HepG2 (cell line): ENCODE data around the gene MTFR1L. TPM values are rescaled to one million over a fixed set of nuclear protein-coding genes. Genes with fewer than 3 reads are reported as not detected.

ENCODE experiments used
- ATAC-seq: fragments of 200-7000 bp; cut with Tn5 transposase; 3 replicates; pipeline ENCODE4 v1.9.1; 2020; ENCODE audit warnings: mild to moderate bottlenecking, moderate library complexity
- BruUV-seq: library from RNA; stranded (reverse); fragments of 400-500 nt; replicated peaks from 2 replicates; lab custom pipeline; 2021; lab: Mats Ljungman, UMichigan
- CTCF ChIA-PET: fragments of 300-600 bp; formaldehyde crosslinking; extraction: SDS; loops from one replicate; lab custom pipeline; 2021; ENCODE audit warnings: low total read pairs, inconsistent platforms, low intra/inter-chr PET ratio; lab: Yijun Ruan, JAX
- POLR2A ChIA-PET: fragments of 350-600 bp; sonication (Branson Sonifier 250); formaldehyde crosslinking; loops from one replicate; lab custom pipeline; 2020; ENCODE audit warnings: antibody characterized with exemption, inconsistent platforms; lab: Yijun Ruan, JAX
- DNase-seq: peaks from one replicate; pipeline ENCODE4 v3.0.0-alpha.2; 2015; ENCODE audit warnings: low spot score
- FAIRE-seq: peaks from 3 replicates; lab custom pipeline; 2011; peaks lifted over from hg19 to GRCh38; lab: Jason Lieb, UNC
- H2AFZ ChIP-seq: one replicate; pipeline ENCODE4 v1.6.1; 2011; ENCODE audit warnings: low read length, inconsistent platforms
- H3K27ac ChIP-seq: fragments of 300-600 bp; 3 replicates; pipeline ENCODE4 v1.8.0; 2011; ENCODE audit warnings: mixed run types, mild to moderate bottlenecking, mixed read lengths, low read length, inconsistent platforms; ENCODE audit not compliant: insufficient read depth; ENCODE audit errors: extremely low read length
- H3K27me3 ChIP-seq, 2 experiments: fragments of 200-600 bp in 1 of 2; 2 replicates in 1 of 2; 3 replicates in 1 of 2; pipeline versions ENCODE4 v1.6.0 to v1.8.0; 2011; ENCODE audit warnings: low read length in 2 of 2, mild to moderate bottlenecking in 2 of 2, moderate library complexity in 2 of 2, inconsistent platforms in 1 of 2; ENCODE audit not compliant: insufficient read depth in 2 of 2, control insufficient read depth in 1 of 2
- H3K36me3 ChIP-seq, 2 experiments: fragments of 200-600 bp in 1 of 2; replicated peaks in 1 of 2; 2 replicates in 1 of 2; 3 replicates in 1 of 2; pipeline versions ENCODE4 v1.5.1 to v1.8.0; 2011; ENCODE audit warnings: low read length in 2 of 2, inconsistent platforms in 1 of 2; ENCODE audit not compliant: insufficient read depth in 2 of 2, control insufficient read depth in 1 of 2
- H3K4me1 ChIP-seq: 2 replicates; pipeline ENCODE4 v1.5.1; 2012; ENCODE audit warnings: low read length, inconsistent platforms; ENCODE audit not compliant: insufficient read depth
- H3K4me2 ChIP-seq: 2 replicates; pipeline ENCODE4 v1.6.0; 2011; ENCODE audit warnings: low read depth, low read length, inconsistent platforms
- H3K4me3 ChIP-seq, 3 experiments: fragments of 200-600 bp in 1 of 3; sonication (generic), shearing (Covaris generic) in 1 of 3; replicated peaks in 1 of 3; 2 replicates each; pipeline ENCODE4 v1.5.1; 2011 to 2016; ENCODE audit warnings: low read length in 3 of 3, inconsistent platforms in 2 of 3, low read depth in 2 of 3, mild to moderate bottlenecking in 2 of 3, control low read depth in 1 of 3, mixed read lengths in 1 of 3; ENCODE audit not compliant: insufficient read depth in 1 of 3
- H3K79me2 ChIP-seq: one replicate; pipeline ENCODE4 v1.6.1; 2011; ENCODE audit warnings: low read length, inconsistent platforms; ENCODE audit not compliant: insufficient read depth
- H3K9ac ChIP-seq: 2 replicates; pipeline ENCODE4 v1.6.0; 2011; ENCODE audit warnings: mild to moderate bottlenecking, low read depth, low read length, inconsistent platforms; ENCODE audit not compliant: insufficient read depth
- H3K9me3 ChIP-seq: 2 replicates; pipeline ENCODE4 v1.5.1; 2012; ENCODE audit warnings: mild to moderate bottlenecking, low read length
- H4K20me1 ChIP-seq: 2 replicates; pipeline ENCODE4 v1.6.0; 2011; ENCODE audit warnings: inconsistent platforms, mild to moderate bottlenecking, low read length, moderate library complexity; ENCODE audit not compliant: insufficient read depth
- CBFB ChIP-seq: sonication (generic); formaldehyde crosslinking; IDR thresholded peaks from 2 replicates; pipeline ENCODE4 v1.4.0; 2020; ENCODE audit warnings: missing genetic modification reagents
- CEBPB ChIP-seq: IDR thresholded peaks from 2 replicates; pipeline ENCODE4 v1.6.1; 2011; ENCODE audit warnings: low read depth, low read length, improper control_type of control experiment, borderline replicate concordance
- FOXA1 ChIP-seq, 2 experiments: fragments of 450-650 bp in 1 of 2; sonication (generic) in 1 of 2; formaldehyde crosslinking in 1 of 2; IDR thresholded peaks; 2 replicates each; pipeline versions ENCODE4 v1.4.0 to v1.6.1; 2016 to 2020; ENCODE audit warnings: missing genetic modification reagents in 1 of 2
- HNF4A ChIP-seq: sonication (generic); formaldehyde crosslinking; IDR thresholded peaks from 2 replicates; pipeline ENCODE4 v1.4.0; 2020; ENCODE audit warnings: missing genetic modification reagents
- WIZ ChIP-seq: sonication (generic); formaldehyde crosslinking; IDR thresholded peaks from 2 replicates; pipeline ENCODE4 v1.5.1; 2020; ENCODE audit warnings: mild to moderate bottlenecking, missing genetic modification reagents
- ZBTB26 ChIP-seq: IDR thresholded peaks from 2 replicates; pipeline ENCODE4 v1.6.1; 2016; ENCODE audit warnings: missing compliant biosample characterization, missing genetic modification reagents, borderline replicate concordance
- ZKSCAN5 ChIP-seq: sonication (generic); formaldehyde crosslinking; IDR thresholded peaks from 2 replicates; pipeline ENCODE4 v1.5.1; 2020; ENCODE audit warnings: mild to moderate bottlenecking, missing genetic modification reagents
- ZNF20 ChIP-seq: sonication (generic); formaldehyde crosslinking; IDR thresholded peaks from 2 replicates; pipeline ENCODE4 v1.4.0; 2020; ENCODE audit warnings: mild to moderate bottlenecking, moderate library complexity, missing genetic modification reagents
- ZNF335 ChIP-seq: sonication (generic); formaldehyde crosslinking; IDR thresholded peaks from 2 replicates; pipeline ENCODE4 v1.4.0; 2020; ENCODE audit warnings: missing genetic modification reagents
- ZNF354B ChIP-seq: sonication (generic); formaldehyde crosslinking; IDR thresholded peaks from 2 replicates; pipeline ENCODE4 v1.8.0; 2022; ENCODE audit warnings: mild to moderate bottlenecking, missing genetic modification reagents
- ZNF607 ChIP-seq: sonication (generic); formaldehyde crosslinking; IDR thresholded peaks from 2 replicates; pipeline ENCODE4 v1.5.1; 2020; ENCODE audit warnings: missing genetic modification reagents, mild to moderate bottlenecking, borderline replicate concordance
- ZNF790 ChIP-seq: sonication (generic); formaldehyde crosslinking; IDR thresholded peaks from 2 replicates; pipeline ENCODE4 v1.8.0; 2022; ENCODE audit warnings: missing genetic modification reagents, mild to moderate bottlenecking, borderline replicate concordance
- WGBS: methylation state at CpG from one replicate; pipeline ENCODE4 v1.1.6; 2017; ENCODE audit warnings: low lambda C conversion rate; 5-methylcytosine and 5-hydroxymethylcytosine counted together
- in situ Hi-C: cut with HindIII; loops from 2 replicates; pipeline ENCODE4 v1.10.0; 2017; ENCODE audit warnings: low pct_unique_long_range_greater_than_20kb; ENCODE audit not compliant: extremely low pct_ligation_motif_present
- intact Hi-C: fragments of 100-400 bp; cut with micrococcal nuclease; formaldehyde crosslinking; loops from one replicate; pipeline ENCODE4 v1.10.0; 2022; ENCODE audit not compliant: unreplicated experiment
- polyA plus RNA-seq, 8 experiments: library from polyadenylated mRNA; depleted of rRNA in 3 of 8; stranded (reverse) in 7 of 8; unstranded in 1 of 8; fragments of >200 nt; fragmentation: Illumina TruSeq in 4 of 8; extraction: Trizol in 4 of 8; gene quantifications; 2 replicates each; pipeline versions ENCODE4 v1.2.1 to v1.2.3, GENCODE V29; 2011 to 2016; ENCODE audit warnings: low read depth in 4 of 8, missing spikeins in 1 of 8, mixed read lengths in 1 of 8; ENCODE audit not compliant: insufficient read depth in 1 of 8
- total RNA-seq, 5 experiments: library from RNA; depleted of rRNA; stranded (reverse); fragments of >200 nt; fragmentation: Illumina TruSeq; extraction: Trizol; gene quantifications; 2 replicates each; pipeline ENCODE4 v1.2.3, GENCODE V29; 2016; ENCODE audit warnings: low read depth in 1 of 5
- TF ChIP-seq, protein P1 (sequence below): sonication (generic); formaldehyde crosslinking; IDR thresholded peaks from 2 replicates; pipeline ENCODE4 v1.8.0; 2022; ENCODE audit warnings: missing genetic modification reagents, mild to moderate bottlenecking, borderline replicate concordance
- TF ChIP-seq, protein P2 (sequence below): sonication (generic); formaldehyde crosslinking; conservative IDR thresholded peaks from 2 replicates; pipeline ENCODE4 v1.8.0; 2022; ENCODE audit warnings: low read depth, missing genetic modification reagents
- TF ChIP-seq, protein P3 (sequence below): sonication (generic); formaldehyde crosslinking; IDR thresholded peaks from 2 replicates; pipeline ENCODE4 v1.4.0; 2020; ENCODE audit warnings: mild to moderate bottlenecking, missing genetic modification reagents

Gene MTFR1L
- total and polyA plus RNA-seq, 2 of the 13 experiments (the other 11 are each of a cell fraction or from before 2014, with no cell fraction given) = 38.0 to 55.7 TPM

- 66% methylated on average over 5 of the region's 5 CpGs for WGBS
- Histone ChIP-seq H3K79me2 (no peaks in the 10 kb centered on the region), H3K4me3 (no peak overlapping the region), H3K27me3 (peaks cover 0 to 28% of the 10 kb centered on the region in 2 experiments; a peak in 2 of 5 replicates), H3K27ac (no peak overlapping the region), H2AFZ (no peak overlapping the region), H4K20me1 (no peaks in the 10 kb centered on the region), H3K36me3 (no peaks in the 10 kb centered on the region), H3K4me1 (peaks cover 21% of the 10 kb centered on the region; the same call in 1 of the 2 replicates), H3K9ac (no peak overlapping the region), H3K9me3 (no peaks in the 10 kb centered on the region), H3K4me2 (no peak overlapping the region)
- ATAC-seq (no peak), FAIRE-seq (no peak), DNase-seq (no peak)
- no TSS peak for BruUV-seq
- TF ChIP-seq ZNF790 (CRISPR knock-in tag) (no peak), ZKSCAN5 (no peak)
- TF ChIP-seq, protein P1, sequence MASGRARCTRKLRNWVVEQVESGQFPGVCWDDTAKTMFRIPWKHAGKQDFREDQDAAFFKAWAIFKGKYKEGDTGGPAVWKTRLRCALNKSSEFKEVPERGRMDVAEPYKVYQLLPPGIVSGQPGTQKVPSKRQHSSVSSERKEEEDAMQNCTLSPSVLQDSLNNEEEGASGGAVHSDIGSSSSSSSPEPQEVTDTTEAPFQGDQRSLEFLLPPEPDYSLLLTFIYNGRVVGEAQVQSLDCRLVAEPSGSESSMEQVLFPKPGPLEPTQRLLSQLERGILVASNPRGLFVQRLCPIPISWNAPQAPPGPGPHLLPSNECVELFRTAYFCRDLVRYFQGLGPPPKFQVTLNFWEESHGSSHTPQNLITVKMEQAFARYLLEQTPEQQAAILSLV (CRISPR knock-in tag) = no peak
- TF ChIP-seq, protein P2, sequence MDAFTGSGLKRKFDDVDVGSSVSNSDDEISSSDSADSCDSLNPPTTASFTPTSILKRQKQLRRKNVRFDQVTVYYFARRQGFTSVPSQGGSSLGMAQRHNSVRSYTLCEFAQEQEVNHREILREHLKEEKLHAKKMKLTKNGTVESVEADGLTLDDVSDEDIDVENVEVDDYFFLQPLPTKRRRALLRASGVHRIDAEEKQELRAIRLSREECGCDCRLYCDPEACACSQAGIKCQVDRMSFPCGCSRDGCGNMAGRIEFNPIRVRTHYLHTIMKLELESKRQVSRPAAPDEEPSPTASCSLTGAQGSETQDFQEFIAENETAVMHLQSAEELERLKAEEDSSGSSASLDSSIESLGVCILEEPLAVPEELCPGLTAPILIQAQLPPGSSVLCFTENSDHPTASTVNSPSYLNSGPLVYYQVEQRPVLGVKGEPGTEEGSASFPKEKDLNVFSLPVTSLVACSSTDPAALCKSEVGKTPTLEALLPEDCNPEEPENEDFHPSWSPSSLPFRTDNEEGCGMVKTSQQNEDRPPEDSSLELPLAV (CRISPR knock-in tag) = no peak
- intact Hi-C loops = no loop called here
- ChIA-PET CTCF (no interaction called here), POLR2A (no interaction called here)
- in situ Hi-C loops = no loop called here
These were observed 32.0 kb upstream of the MTFR1L start for GRCh38 chr1:25787760-25788166.

- H3K4me1 ChIP-seq = peaks cover 13% of the 10 kb centered on the region; the same call in 1 of the 2 replicates
- H3K4me2 ChIP-seq = no peak overlapping the region
- in situ Hi-C loops = no loop called here
- H3K9me3 ChIP-seq = no peaks in the 10 kb centered on the region
- peaks cover 0 to 27% of the 10 kb centered on the region in 2 experiments; a peak in 2 of 5 replicates for H3K27me3 ChIP-seq
- ATAC-seq (no peak), DNase-seq (no peak), FAIRE-seq (no peak)
- POLR2A ChIA-PET = no interaction called here
- no peaks in the 10 kb centered on the region for H3K79me2 ChIP-seq
- no peaks in the 10 kb centered on the region for H4K20me1 ChIP-seq
- no peak overlapping the region for H3K9ac ChIP-seq
- CTCF ChIA-PET = no interaction called here
- WGBS = 25% methylated on average over 6 of the region's 6 CpGs
- intact Hi-C loops = no loop called here
- H2AFZ ChIP-seq = no peak overlapping the region
- BruUV-seq = no TSS peak
- no peak overlapping the region for H3K4me3 ChIP-seq
- no peak overlapping the region for H3K27ac ChIP-seq
- no peaks in the 10 kb centered on the region for H3K36me3 ChIP-seq
- TF ChIP-seq WIZ (CRISPR knock-in tag) (no peak), CEBPB (no peak), ZNF20 (no peak), ZNF335 (CRISPR knock-in tag) (no peak), HNF4A (CRISPR knock-in tag) (no peak), ZNF607 (CRISPR knock-in tag) (no peak), CBFB (CRISPR knock-in tag) (no peak), ZNF354B (no peak), FOXA1 (IDR thresholded peaks at IDR 0.05) (no peak), FOXA1 (CRISPR knock-in tag; IDR thresholded peaks at IDR 0.05) (no peak), ZBTB26 (CRISPR knock-in tag) (no peak)
- TF ChIP-seq, protein P3, sequence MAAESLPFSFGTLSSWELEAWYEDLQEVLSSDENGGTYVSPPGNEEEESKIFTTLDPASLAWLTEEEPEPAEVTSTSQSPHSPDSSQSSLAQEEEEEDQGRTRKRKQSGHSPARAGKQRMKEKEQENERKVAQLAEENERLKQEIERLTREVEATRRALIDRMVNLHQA (CRISPR knock-in tag) = no peak
These were observed 29.3 kb upstream of the MTFR1L start for GRCh38 chr1:25790472-25790871.
